Endothelial cell (in vitro differentiated cells): ENCODE results near the gene DEUP1. TPM values are rescaled to one million over a fixed set of nuclear protein-coding genes. Genes with fewer than 3 reads are reported as not detected.

Experiments used
- DNase-seq: peaks from one replicate; pipeline ENCODE4 v3.0.0; 2021; ENCODE audit warnings: low spot score
- H3K27ac Mint-ChIP-seq: one replicate; pipeline ENCODE4 v1.8.0; 2021; ENCODE audit warnings: mixed read lengths, inconsistent platforms; ENCODE audit not compliant: unreplicated experiment
- H3K27me3 Mint-ChIP-seq: one replicate; pipeline ENCODE4 v1.8.0; 2021; ENCODE audit warnings: mild to moderate bottlenecking, moderate library complexity, mixed read lengths, inconsistent platforms; ENCODE audit not compliant: unreplicated experiment
- H3K36me3 Mint-ChIP-seq: one replicate; pipeline ENCODE4 v1.8.0; 2021; ENCODE audit warnings: mild to moderate bottlenecking, low read depth, mixed read lengths, inconsistent platforms; ENCODE audit not compliant: unreplicated experiment
- H3K4me1 Mint-ChIP-seq: one replicate; pipeline ENCODE4 v1.8.0; 2021; ENCODE audit warnings: mild to moderate bottlenecking, mixed read lengths, inconsistent platforms; ENCODE audit not compliant: unreplicated experiment
- H3K4me3 Mint-ChIP-seq: one replicate; pipeline ENCODE4 v1.8.0; 2021; ENCODE audit warnings: mild to moderate bottlenecking, mixed read lengths, inconsistent platforms; ENCODE audit not compliant: unreplicated experiment
- H3K9me3 Mint-ChIP-seq: one replicate; pipeline ENCODE4 v1.8.0; 2021; ENCODE audit warnings: mixed read lengths, inconsistent platforms; ENCODE audit not compliant: unreplicated experiment
- total RNA-seq: library from RNA; stranded (reverse); fragmentation: NEBNext Ultra II Directional; extraction: Animal tissue kit (Norgen Biotek cat#: 25700); gene quantifications from one replicate; pipeline ENCODE4 v1.2.1, GENCODE V29; 2021; ENCODE audit not compliant: unreplicated experiment
- TF ChIP-seq, protein P1 (sequence below): fragments of 200-600 bp; sonication (generic); IDR thresholded peaks from one replicate; pipeline ENCODE4 v1.5.0; 2021; ENCODE audit warnings: antibody characterized with exemption; ENCODE audit not compliant: unreplicated experiment

DEUP1 gene
- total RNA-seq, 1 donor from 2014 or later, result not detected

DNA sequence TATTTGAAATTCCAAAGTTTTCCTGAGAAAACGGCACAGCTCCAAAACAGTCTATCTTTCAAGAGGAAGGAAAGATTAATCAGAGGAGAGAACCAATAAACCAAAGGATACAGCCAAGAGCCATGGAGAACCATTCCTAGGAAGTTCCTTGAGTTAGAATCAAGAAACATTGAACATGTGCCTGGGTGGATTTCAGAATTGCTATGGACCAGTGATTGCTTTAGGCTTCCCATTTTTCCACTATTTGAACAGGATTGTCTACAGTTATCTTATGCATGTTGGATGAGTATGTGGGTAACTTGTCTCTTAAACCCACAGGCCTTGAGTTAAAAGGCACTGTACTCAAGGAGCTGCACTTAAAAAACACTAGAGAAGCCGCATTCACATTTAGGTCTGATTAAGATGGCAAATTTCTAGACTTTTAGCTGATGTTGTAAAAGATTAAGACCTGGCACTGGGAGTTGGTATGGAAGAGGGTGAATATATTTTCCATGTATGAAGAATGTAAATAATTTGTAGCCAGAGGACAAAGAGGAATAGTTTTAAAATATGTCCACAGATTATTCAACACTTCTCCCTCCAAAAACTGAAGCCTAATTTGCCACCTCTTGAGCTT, 11.2 kb upstream of the DEUP1 start:
- peaks cover 4% of the 10 kb centered on the region for H3K9me3 Mint-ChIP-seq
- TF ChIP-seq, protein P1, sequence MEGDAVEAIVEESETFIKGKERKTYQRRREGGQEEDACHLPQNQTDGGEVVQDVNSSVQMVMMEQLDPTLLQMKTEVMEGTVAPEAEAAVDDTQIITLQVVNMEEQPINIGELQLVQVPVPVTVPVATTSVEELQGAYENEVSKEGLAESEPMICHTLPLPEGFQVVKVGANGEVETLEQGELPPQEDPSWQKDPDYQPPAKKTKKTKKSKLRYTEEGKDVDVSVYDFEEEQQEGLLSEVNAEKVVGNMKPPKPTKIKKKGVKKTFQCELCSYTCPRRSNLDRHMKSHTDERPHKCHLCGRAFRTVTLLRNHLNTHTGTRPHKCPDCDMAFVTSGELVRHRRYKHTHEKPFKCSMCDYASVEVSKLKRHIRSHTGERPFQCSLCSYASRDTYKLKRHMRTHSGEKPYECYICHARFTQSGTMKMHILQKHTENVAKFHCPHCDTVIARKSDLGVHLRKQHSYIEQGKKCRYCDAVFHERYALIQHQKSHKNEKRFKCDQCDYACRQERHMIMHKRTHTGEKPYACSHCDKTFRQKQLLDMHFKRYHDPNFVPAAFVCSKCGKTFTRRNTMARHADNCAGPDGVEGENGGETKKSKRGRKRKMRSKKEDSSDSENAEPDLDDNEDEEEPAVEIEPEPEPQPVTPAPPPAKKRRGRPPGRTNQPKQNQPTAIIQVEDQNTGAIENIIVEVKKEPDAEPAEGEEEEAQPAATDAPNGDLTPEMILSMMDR, result no peak
- H3K4me1 Mint-ChIP-seq, result no peaks in the 10 kb centered on the region

DNA sequence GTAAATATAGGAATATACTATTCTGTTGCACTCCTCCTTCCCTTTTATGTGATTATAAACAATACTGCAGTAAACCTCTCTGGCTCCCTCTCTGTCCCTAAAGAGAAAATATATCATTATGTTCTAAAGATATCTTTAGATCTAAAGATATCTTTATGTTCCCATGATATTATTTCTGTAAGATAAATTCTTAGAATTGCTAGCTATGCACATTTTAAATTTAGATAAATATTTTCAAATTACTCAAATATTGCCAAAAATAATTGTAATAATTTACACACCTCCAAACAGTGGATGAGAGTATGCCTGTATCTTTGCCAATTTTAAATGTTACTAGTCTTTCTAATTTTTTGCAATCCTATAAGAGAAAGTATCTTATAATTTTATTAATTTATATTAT, 10.3 kb upstream of the DEUP1 start:
- Mint-ChIP-seq H3K36me3 (peaks cover 6% of the 10 kb centered on the region), H3K27me3 (no peaks in the 10 kb centered on the region), H3K9me3 (no peaks in the 10 kb centered on the region), H3K4me3 (no peak overlapping the region), H3K27ac (no peak overlapping the region), H3K4me1 (no peaks in the 10 kb centered on the region)
- no peak for DNase-seq
- TF ChIP-seq, protein P1, result no peak

More for the DNA sequence above, 11.2 kb upstream of the DEUP1 start:
- no peak for DNase-seq
- Mint-ChIP-seq H3K27ac (no peak overlapping the region), H3K27me3 (peaks cover under 1% of the 10 kb centered on the region), H3K36me3 (peaks cover 13% of the 10 kb centered on the region), H3K4me3 (no peak overlapping the region)

DNA sequence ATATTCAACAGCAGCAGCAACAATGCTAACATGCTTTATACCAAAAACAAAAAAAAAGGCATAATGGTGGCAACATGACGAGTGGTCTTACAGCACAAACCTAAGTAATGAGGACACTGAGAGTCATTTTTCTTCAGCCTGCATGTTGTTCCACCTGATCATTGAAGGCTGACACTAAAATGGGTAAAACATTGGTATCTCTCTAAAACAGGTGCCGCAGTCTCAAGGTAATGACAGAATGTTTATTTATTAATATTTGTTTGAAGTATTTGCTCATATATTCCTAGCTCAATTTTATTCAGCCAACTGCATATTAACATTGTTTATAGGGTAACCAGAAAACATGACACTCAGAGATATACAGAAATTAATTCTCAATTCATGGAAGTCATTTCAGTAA, 8.3 kb upstream of the DEUP1 start:
- TF ChIP-seq, protein P1, result no peak
- H3K27ac Mint-ChIP-seq, result no peak overlapping the region

DNA sequence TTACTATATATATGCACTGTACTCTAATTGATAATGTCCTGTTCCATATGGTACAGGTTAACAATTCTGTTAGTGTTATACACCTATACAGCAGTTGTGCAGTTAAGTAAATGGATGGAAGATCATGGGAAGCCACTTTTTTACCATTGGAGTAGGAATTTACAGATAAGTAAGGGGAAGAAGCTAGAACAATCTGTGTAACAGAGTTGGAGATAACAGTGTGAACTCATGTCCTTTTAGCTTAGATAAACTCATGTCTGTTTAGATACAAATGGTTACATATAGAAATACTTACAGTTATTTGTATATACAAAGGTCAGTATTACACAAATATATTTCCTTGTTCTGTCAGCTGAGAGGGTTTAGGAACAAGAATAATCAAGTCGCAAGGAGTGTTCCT, 6.8 kb upstream of the DEUP1 start:
- no peak overlapping the region for H3K27ac Mint-ChIP-seq
- TF ChIP-seq, protein P1, result no peak
- H3K36me3 Mint-ChIP-seq, result no peaks in the 10 kb centered on the region
- no peaks in the 10 kb centered on the region for H3K4me1 Mint-ChIP-seq
- H3K4me3 Mint-ChIP-seq, result no peak overlapping the region
- no peak for DNase-seq
- no peaks in the 10 kb centered on the region for H3K9me3 Mint-ChIP-seq
- no peaks in the 10 kb centered on the region for H3K27me3 Mint-ChIP-seq

More for the DNA sequence above, 8.3 kb upstream of the DEUP1 start:
- Mint-ChIP-seq H3K36me3 (no peaks in the 10 kb centered on the region), H3K4me1 (no peaks in the 10 kb centered on the region), H3K27me3 (no peaks in the 10 kb centered on the region), H3K4me3 (no peak overlapping the region), H3K9me3 (no peaks in the 10 kb centered on the region)
- DNase-seq, result no peak

DNA sequence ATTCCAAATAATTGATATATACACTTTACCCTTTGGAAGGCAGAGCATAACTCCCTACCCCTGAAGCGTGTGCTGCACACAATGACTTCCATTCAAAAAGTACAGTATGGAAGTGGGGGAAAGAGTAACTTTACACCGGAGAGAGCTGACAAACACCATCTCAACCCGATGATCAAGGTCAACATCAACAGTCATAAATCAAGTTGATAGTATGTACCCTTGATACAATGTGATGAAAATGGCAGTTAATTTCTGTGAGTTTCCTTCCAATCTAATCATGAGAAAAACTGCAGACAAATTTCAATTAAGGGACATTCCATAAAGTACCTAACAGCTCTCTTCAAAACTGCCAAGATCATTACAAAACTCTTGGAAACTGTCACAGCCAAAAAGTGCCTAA, 6.0 kb upstream of the DEUP1 start:
- Mint-ChIP-seq H3K9me3 (no peaks in the 10 kb centered on the region), H3K4me3 (no peak overlapping the region), H3K27me3 (no peaks in the 10 kb centered on the region), H3K27ac (no peak overlapping the region), H3K4me1 (no peaks in the 10 kb centered on the region), H3K36me3 (no peaks in the 10 kb centered on the region)
- TF ChIP-seq, protein P1, result no peak
- DNase-seq, result no peak
